ENCODE data around the gene ZMYM4. TPM values are rescaled to one million over a fixed set of nuclear protein-coding genes. Genes with fewer than 3 reads are reported as not detected.

Gene ZMYM4
- total RNA-seq, 1 experiment from 2014 or later: 62.7 TPM

- intact Hi-C loops (cut with micrococcal nuclease; ENCODE audit: unreplicated experiment): loop anchor here (2.0 to 5.0 kb wide), 3 partner anchors 107 to 325 kb away; partner anchors contain the start of genes C1orf216, KIAA0319L and NCDN
- peaks cover 7% of the 10 kb centered on the region for H3K36me3 Mint-ChIP-seq (ENCODE audit: insufficient read depth, unreplicated experiment)
- no peaks in the 10 kb centered on the region for H3K27me3 Mint-ChIP-seq (ENCODE audit: unreplicated experiment)
- H3K27ac Mint-ChIP-seq (ENCODE audit: unreplicated experiment): no peak overlapping the region
- DNase-seq: no peak
- BruUV-seq (replicated peaks): no TSS peak
- H3K4me1 Mint-ChIP-seq (ENCODE audit: low read depth, unreplicated experiment): no peaks in the 10 kb centered on the region
- no peak for TF ChIP-seq CTCF (IDR thresholded peaks at IDR 0.05; ENCODE audit: unreplicated experiment)
- H3K4me3 Mint-ChIP-seq (ENCODE audit: low read depth, unreplicated experiment): no peak overlapping the region
- CTCF ChIA-PET: interaction anchor here (3.8 kb wide), 1 partner anchor 115 kb away, joined by 63 read pairs; no protein-coding TSS in a partner anchor
- no peaks in the 10 kb centered on the region for H3K9me3 Mint-ChIP-seq (ENCODE audit: low read depth, unreplicated experiment)
Observed at GRCh38 chr1:35449334-35450008, 181.0 kb downstream of the ZMYM4 start.

GRCh38 chr1:35451125-35451528, 182.6 kb downstream of the ZMYM4 start:
- Mint-ChIP-seq H3K9me3 (ENCODE audit: low read depth, unreplicated experiment) (no peaks in the 10 kb centered on the region), H3K27ac (ENCODE audit: unreplicated experiment) (no peak overlapping the region), H3K4me1 (ENCODE audit: low read depth, unreplicated experiment) (no peaks in the 10 kb centered on the region), H3K36me3 (ENCODE audit: insufficient read depth, unreplicated experiment) (peaks cover 12% of the 10 kb centered on the region), H3K27me3 (ENCODE audit: unreplicated experiment) (no peaks in the 10 kb centered on the region), H3K4me3 (ENCODE audit: low read depth, unreplicated experiment) (no peak overlapping the region)
- peak; percentile 80 for DNase-seq
- peak; percentile 81 for TF ChIP-seq CTCF (IDR thresholded peaks at IDR 0.05; ENCODE audit: unreplicated experiment)
- BruUV-seq (replicated peaks): no TSS peak
- intact Hi-C loops (cut with micrococcal nuclease; ENCODE audit: unreplicated experiment): loop anchor here (1.0 to 5.0 kb wide), 4 partner anchors 106 to 324 kb away; partner anchors contain the start of genes C1orf216, KIAA0319L and NCDN
- CTCF ChIA-PET: interaction anchor here (0.6 to 3.8 kb wide), 7 partner anchors 16 to 266 kb away, joined by 3 to 63 read pairs (median 4); partner anchors contain the start of genes KIAA0319L and NCDN

GRCh38 chr1:35452106-35452774, 183.7 kb downstream of the ZMYM4 start:
- DNase-seq: no peak
- no peak overlapping the region for H3K4me3 Mint-ChIP-seq (ENCODE audit: low read depth, unreplicated experiment)
- BruUV-seq (replicated peaks): no TSS peak
- no peak overlapping the region for H3K27ac Mint-ChIP-seq (ENCODE audit: unreplicated experiment)
- H3K36me3 Mint-ChIP-seq (ENCODE audit: insufficient read depth, unreplicated experiment): peaks cover 12% of the 10 kb centered on the region
- TF ChIP-seq CTCF (IDR thresholded peaks at IDR 0.05; ENCODE audit: unreplicated experiment): no peak
- CTCF ChIA-PET: interaction anchor here (3.8 kb wide), 1 partner anchor 113 kb away, joined by 63 read pairs; no protein-coding TSS in a partner anchor
- H3K4me1 Mint-ChIP-seq (ENCODE audit: low read depth, unreplicated experiment): no peaks in the 10 kb centered on the region
- intact Hi-C loops (cut with micrococcal nuclease; ENCODE audit: unreplicated experiment): loop anchor here (5.0 kb wide), 1 partner anchor 265 kb away; the partner anchor contains the start of gene C1orf216
- H3K9me3 Mint-ChIP-seq (ENCODE audit: low read depth, unreplicated experiment): no peaks in the 10 kb centered on the region
- H3K27me3 Mint-ChIP-seq (ENCODE audit: unreplicated experiment): no peaks in the 10 kb centered on the region

GRCh38 chr1:35453031-35453430, 184.5 kb downstream of the ZMYM4 start:
- Mint-ChIP-seq H3K27me3 (ENCODE audit: unreplicated experiment) (no peaks in the 10 kb centered on the region), H3K36me3 (ENCODE audit: insufficient read depth, unreplicated experiment) (peaks cover 12% of the 10 kb centered on the region), H3K4me3 (ENCODE audit: low read depth, unreplicated experiment) (no peak overlapping the region), H3K27ac (ENCODE audit: unreplicated experiment) (no peak overlapping the region), H3K9me3 (ENCODE audit: low read depth, unreplicated experiment) (no peaks in the 10 kb centered on the region), H3K4me1 (ENCODE audit: low read depth, unreplicated experiment) (no peaks in the 10 kb centered on the region)
- BruUV-seq (replicated peaks): no TSS peak
- CTCF ChIA-PET: interaction anchor here (0.6 to 3.8 kb wide), 2 partner anchors 112 to 278 kb away, joined by 6 to 63 read pairs; no protein-coding TSS in a partner anchor
- TF ChIP-seq CTCF (IDR thresholded peaks at IDR 0.05; ENCODE audit: unreplicated experiment): no peak
- no peak for DNase-seq
- intact Hi-C loops (cut with micrococcal nuclease; ENCODE audit: unreplicated experiment): loop anchor here (5.0 kb wide), 1 partner anchor 264 kb away; the partner anchor contains the start of gene C1orf216

Measured in Calu3 (cell line).